Choroid plexus epithelial cell (primary cell): ENCODE measurements around the gene CRX.
A peak's percentile ranks its signal among the peaks of the same experiment; 100 is the strongest.
"Not testable (repeated sequence)": the region's sequence is repeated elsewhere in the genome, so short reads cannot be mapped to it uniquely, and the experiment has no call there.

Experiments used
- DNase-seq: peaks from one replicate; pipeline ENCODE4 v3.0.0-alpha.2; 2010; ENCODE audit warnings: low read depth
- H3K4me3 ChIP-seq: 2 replicates; pipeline ENCODE4 v1.5.1; 2011; ENCODE audit warnings: low read depth, mild to moderate bottlenecking, control low read depth, low read length, moderate library complexity
- CTCF ChIP-seq: conservative IDR thresholded peaks from 2 replicates; pipeline ENCODE4 v1.5.1; 2011; ENCODE audit warnings: low read depth, mild to moderate bottlenecking, control low read depth, inconsistent platforms, low read length, moderate library complexity

CRX gene

GRCh38 chr19:47863514-47863936 is 41.8 kb downstream of the CRX start:
- DNase-seq, result peak; percentile 83
- TF ChIP-seq CTCF, result peak; percentile 99
- no peak overlapping the region for H3K4me3 ChIP-seq

GRCh38 chr19:47865166-47865565 is 43.4 kb downstream of the CRX start:
- DNase-seq, result no peak

GRCh38 chr19:47878906-47879305 is 57.2 kb downstream of the CRX start:
- TF ChIP-seq CTCF, result no peak
- DNase-seq, result no peak
- H3K4me3 ChIP-seq, result no peak overlapping the region

More at GRCh38 chr19:47865166-47865565, 43.4 kb downstream of the CRX start:
- TF ChIP-seq CTCF, result no peak
- H3K4me3 ChIP-seq, result no peak overlapping the region

- not testable (repeated sequence) for H3K4me3 ChIP-seq, DNase-seq
These were observed 57.6 kb downstream of the CRX start for GRCh38 chr19:47879385-47879784.

GRCh38 chr19:47881757-47882156 is 60.0 kb downstream of the CRX start:
- DNase-seq, result no peak
- H3K4me3 ChIP-seq, result no peak overlapping the region
- TF ChIP-seq CTCF, result no peak

GRCh38 chr19:47882890-47883289 is 61.2 kb downstream of the CRX start:
- DNase-seq, result no peak
- no peak overlapping the region for H3K4me3 ChIP-seq

GRCh38 chr19:47885067-47885463 is 63.3 kb downstream of the CRX start:
- no peak for TF ChIP-seq CTCF
- H3K4me3 ChIP-seq, result no peak overlapping the region
- DNase-seq, result no peak

More at GRCh38 chr19:47882890-47883289, 61.2 kb downstream of the CRX start:
- no peak for TF ChIP-seq CTCF
